ENCODE results near the gene PRCD. TPM values are rescaled to one million over a fixed set of nuclear protein-coding genes. Genes with fewer than 3 reads are reported as not detected.

PRCD gene
- polyA plus RNA-seq (2013, experiment 1 of 2; ENCODE audit: insufficient read length) = 0.42 TPM
- polyA plus RNA-seq (2013, experiment 2 of 2; ENCODE audit: insufficient read length) = 0.84 TPM

GRCh38 chr17:76539631-76540271, at the start of gene PRCD:
Gene PRCD (plus strand): TSS chr17:76540044. CDS start chr17:76540142, 98 bp downstream.
- DNase-seq = no peak

GRCh38 chr17:76490112-76490710, 49.6 kb upstream of the PRCD start:
- DNase-seq = no peak

GRCh38 chr17:76491271-76492122, 48.3 kb upstream of the PRCD start:
- no peak for DNase-seq

GRCh38 chr17:76492123-76492988, 47.5 kb upstream of the PRCD start:
- DNase-seq = no peak

GRCh38 chr17:76492989-76493501, 46.8 kb upstream of the PRCD start:
- peak; percentile 46 for DNase-seq

- DNase-seq = no peak
Observed at GRCh38 chr17:76493505-76494167, 46.2 kb upstream of the PRCD start.

- no peak for DNase-seq
Observed at GRCh38 chr17:76495663-76496400, 44.0 kb upstream of the PRCD start.

- DNase-seq = no peak
Observed at GRCh38 chr17:76496464-76496863, 43.4 kb upstream of the PRCD start.

GRCh38 chr17:76497699-76497978, 42.2 kb upstream of the PRCD start:
- no peak for DNase-seq

- peak; percentile 78 for DNase-seq
Observed at GRCh38 chr17:76497979-76498875, 41.6 kb upstream of the PRCD start.

GRCh38 chr17:76498876-76499251, 41.0 kb upstream of the PRCD start:
- no peak for DNase-seq

- no peak for DNase-seq
Observed at GRCh38 chr17:76499267-76499667, 40.6 kb upstream of the PRCD start.

- no peak for DNase-seq
Observed at GRCh38 chr17:76500074-76500746, 39.6 kb upstream of the PRCD start.

- DNase-seq = no peak
Observed at GRCh38 chr17:76500747-76501017, 39.2 kb upstream of the PRCD start.

- peak; percentile 59 for DNase-seq
Observed at GRCh38 chr17:76501018-76501826, 38.6 kb upstream of the PRCD start, which contains the start of gene RHBDF2. Gene RHBDF2 (minus strand): TSS chr17:76501423. CDS start chr17:76481524, 19,899 bp downstream.

- DNase-seq = no peak
Observed at GRCh38 chr17:76501827-76502307, 38.0 kb upstream of the PRCD start.

- no peak for DNase-seq
Observed at GRCh38 chr17:76502341-76503211, 37.3 kb upstream of the PRCD start.

GRCh38 chr17:76504117-76504516, 35.7 kb upstream of the PRCD start:
- no peak for DNase-seq

Data from fibroblast of skin of abdomen (primary cell).